22Rv1 (cell line): ENCODE measurements around the gene MAGI2.

Source experiments
- H3K27ac ChIP-seq: fragments of 450-650 bp; 2 replicates; pipeline ENCODE4 v1.5.1; 2017
- CTCF ChIP-seq: fragments of 450-650 bp; IDR thresholded peaks from 2 replicates; pipeline ENCODE4 v1.5.1; 2017; ENCODE audit warnings: mild to moderate bottlenecking
- ZFX ChIP-seq: fragments of 450-650 bp; IDR thresholded peaks from 2 replicates; pipeline ENCODE4 v1.6.1; 2017; ENCODE audit warnings: antibody characterized with exemption, borderline replicate concordance

MAGI2 gene

GRCh38 chr7:78636727-78637126 lies 816.7 kb downstream of the MAGI2 start:
- TF ChIP-seq ZFX (no peak), CTCF (no peak)
- H3K27ac ChIP-seq, result no peak overlapping the region

GRCh38 chr7:78635026-78635793 lies 818.3 kb downstream of the MAGI2 start:
- TF ChIP-seq ZFX (no peak), CTCF (no peak)
- H3K27ac ChIP-seq, result no peak overlapping the region

GRCh38 chr7:78634093-78634492 lies 819.4 kb downstream of the MAGI2 start:
- no peak for TF ChIP-seq ZFX
- no peak for TF ChIP-seq CTCF
- H3K27ac ChIP-seq, result no peak overlapping the region

- H3K27ac ChIP-seq, result no peak overlapping the region
- TF ChIP-seq ZFX (no peak), CTCF (no peak)
Observed at GRCh38 chr7:78620920-78621319, 832.5 kb downstream of the MAGI2 start.

- H3K27ac ChIP-seq, result no peak overlapping the region
- TF ChIP-seq CTCF, result no peak
- TF ChIP-seq ZFX, result no peak
Observed at GRCh38 chr7:78616539-78616938, 836.9 kb downstream of the MAGI2 start.

GRCh38 chr7:78609281-78609680 lies 844.2 kb downstream of the MAGI2 start:
- TF ChIP-seq CTCF (no peak), ZFX (no peak)
- H3K27ac ChIP-seq, result no peak overlapping the region

GRCh38 chr7:78607099-78607498 lies 846.4 kb downstream of the MAGI2 start:
- no peak for TF ChIP-seq ZFX
- peak; percentile 80 for TF ChIP-seq CTCF
- H3K27ac ChIP-seq, result no peak overlapping the region
